Measurements from ENCODE around the gene TRPM3. TPM values are rescaled to one million over a fixed set of nuclear protein-coding genes. Genes with fewer than 3 reads are reported as not detected.

TRPM3 gene
- total RNA-seq, 1 experiment from 2014 or later: 0.26 TPM

- no TSS peak for BruUV-seq (replicated peaks)
- H3K4me1 ChIP-seq (replicated peaks; ENCODE audit: insufficient read depth): no peaks in the 10 kb centered on the region
- H3K4me3 ChIP-seq: no peak overlapping the region
- no peak for TF ChIP-seq CTCF (conservative IDR thresholded peaks at IDR 0.05)
- TF ChIP-seq EZH2 (IDR thresholded peaks at IDR 0.05; ENCODE audit: low read depth): no peak
- H3K27ac ChIP-seq: no peak overlapping the region
- H2AFZ ChIP-seq: no peak overlapping the region
- no peaks in the 10 kb centered on the region for H3F3A ChIP-seq (ENCODE audit: insufficient read depth, low read depth)
- H3K9me2 ChIP-seq (ENCODE audit: insufficient read depth): no peaks in the 10 kb centered on the region
- H3K27me3 ChIP-seq (ENCODE audit: insufficient read depth, low read depth): no peaks in the 10 kb centered on the region
- POLR2A ChIA-PET (ENCODE audit: unreplicated experiment): interaction anchor here (0.7 kb wide), 1 partner anchor 429 kb away, joined by 7 read pairs; no protein-coding TSS in a partner anchor
- no peaks in the 10 kb centered on the region for H4K20me1 ChIP-seq (ENCODE audit: insufficient read depth)
- DNase-seq: no peak
- H3K4me2 ChIP-seq: no peak overlapping the region
- CTCF ChIA-PET: no interaction called here
- H3K36me3 ChIP-seq (ENCODE audit: low read depth): no peaks in the 10 kb centered on the region
- intact Hi-C loops (cut with micrococcal nuclease; ENCODE audit: unreplicated experiment): no loop called here
- no peaks in the 10 kb centered on the region for H3K79me2 ChIP-seq (ENCODE audit: low read depth)
- no peaks in the 10 kb centered on the region for H3K9me3 ChIP-seq (ENCODE audit: insufficient read depth, low read depth)
Observed at GRCh38 chr9:70813141-70813540, 308.3 kb downstream of the TRPM3 start.

DNA sequence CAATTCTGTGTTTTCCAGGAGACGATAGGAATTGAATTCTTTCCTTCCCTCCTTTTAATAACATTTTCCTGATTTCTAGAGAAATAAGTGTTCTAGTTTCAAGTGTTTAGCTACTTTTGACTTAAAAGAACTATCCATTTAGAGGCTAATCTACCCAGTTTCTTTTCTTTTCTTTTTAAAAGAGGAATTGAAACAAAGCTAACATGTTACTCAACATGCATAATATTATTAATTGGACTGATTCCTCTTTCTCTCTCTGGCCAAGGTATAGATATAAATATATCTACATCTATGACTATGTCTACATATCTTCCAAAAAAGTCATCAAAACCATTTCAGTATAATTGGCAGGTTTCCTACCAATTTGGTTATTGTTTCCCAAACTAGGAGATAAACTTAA is 309.8 kb downstream of the TRPM3 start:
- H2AFZ ChIP-seq: no peak overlapping the region
- H3K27ac ChIP-seq: no peak overlapping the region
- no peak overlapping the region for H3K4me2 ChIP-seq
- no peaks in the 10 kb centered on the region for H3K9me3 ChIP-seq (ENCODE audit: insufficient read depth, low read depth)
- no peaks in the 10 kb centered on the region for H3K4me1 ChIP-seq (replicated peaks; ENCODE audit: insufficient read depth)
- no TSS peak for BruUV-seq (replicated peaks)
- intact Hi-C loops (cut with micrococcal nuclease; ENCODE audit: unreplicated experiment): no loop called here
- H3K4me3 ChIP-seq: no peak overlapping the region
- POLR2A ChIA-PET (ENCODE audit: unreplicated experiment): no interaction called here
- H3K36me3 ChIP-seq (ENCODE audit: low read depth): no peaks in the 10 kb centered on the region
- no peaks in the 10 kb centered on the region for H4K20me1 ChIP-seq (ENCODE audit: insufficient read depth)
- no peaks in the 10 kb centered on the region for H3K79me2 ChIP-seq (ENCODE audit: low read depth)
- no peak for DNase-seq
- H3K27me3 ChIP-seq (ENCODE audit: insufficient read depth, low read depth): no peaks in the 10 kb centered on the region
- no peaks in the 10 kb centered on the region for H3K9me2 ChIP-seq (ENCODE audit: insufficient read depth)
- TF ChIP-seq EZH2 (IDR thresholded peaks at IDR 0.05; ENCODE audit: low read depth): no peak
- no peak for TF ChIP-seq CTCF (conservative IDR thresholded peaks at IDR 0.05)
- CTCF ChIA-PET: no interaction called here
- no peaks in the 10 kb centered on the region for H3F3A ChIP-seq (ENCODE audit: insufficient read depth, low read depth)

DNA sequence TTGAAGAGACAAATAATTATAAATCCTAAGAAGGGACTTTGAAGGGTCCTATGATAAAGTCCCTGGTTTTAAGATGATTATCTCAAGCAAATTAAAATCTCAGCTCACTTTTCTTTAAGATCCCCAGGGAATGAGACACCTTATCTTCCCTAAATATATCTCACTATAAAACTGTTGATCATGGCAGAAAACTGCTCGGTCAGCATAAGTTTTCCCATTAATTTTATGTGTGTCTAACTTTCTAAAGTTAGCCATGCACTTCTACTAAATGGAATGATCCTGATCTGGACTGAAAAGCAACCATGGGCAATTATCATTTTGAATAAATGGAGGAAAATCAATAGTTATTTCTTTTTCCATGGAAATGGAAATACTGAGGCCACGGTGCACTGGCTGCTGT is 314.5 kb downstream of the TRPM3 start:
- Histone ChIP-seq H3K4me1 (replicated peaks; ENCODE audit: insufficient read depth) (no peaks in the 10 kb centered on the region), H3K36me3 (ENCODE audit: low read depth) (no peaks in the 10 kb centered on the region), H4K20me1 (ENCODE audit: insufficient read depth) (no peaks in the 10 kb centered on the region), H3K79me2 (ENCODE audit: low read depth) (no peaks in the 10 kb centered on the region), H3K27ac (no peak overlapping the region), H3K9me3 (ENCODE audit: insufficient read depth, low read depth) (no peaks in the 10 kb centered on the region), H3F3A (ENCODE audit: insufficient read depth, low read depth) (no peaks in the 10 kb centered on the region), H3K4me2 (no peak overlapping the region), H3K4me3 (no peak overlapping the region), H3K9me2 (ENCODE audit: insufficient read depth) (no peaks in the 10 kb centered on the region), H3K27me3 (ENCODE audit: insufficient read depth, low read depth) (no peaks in the 10 kb centered on the region), H2AFZ (no peak overlapping the region)
- no peak for DNase-seq
- intact Hi-C loops (cut with micrococcal nuclease; ENCODE audit: unreplicated experiment): loop anchor here (5.0 kb wide), 1 partner anchor 50 kb away; no protein-coding TSS in a partner anchor
- ChIA-PET POLR2A (ENCODE audit: unreplicated experiment) (no interaction called here), CTCF (no interaction called here)
- no TSS peak for BruUV-seq (replicated peaks)
- TF ChIP-seq EZH2 (IDR thresholded peaks at IDR 0.05; ENCODE audit: low read depth) (no peak), CTCF (conservative IDR thresholded peaks at IDR 0.05) (no peak)
